Measurements from ENCODE around the gene PPP1R14B. TPM values are rescaled to one million over a fixed set of nuclear protein-coding genes. Genes with fewer than 3 reads are reported as not detected.

Gene PPP1R14B
- total RNA-seq (2022; extraction: Qiagen RNA extraction) = 249 to 383 TPM (median 346 TPM) in 5 replicates

GRCh38 chr11:64246871-64247728 lies at the start of gene PPP1R14B:
TSS of gene PPP1R14B (minus strand) at chr11:64246943. CDS start at chr11:64246673, 270 bp downstream.

GRCh38 chr11:64291262-64291751 lies 44.6 kb upstream of the PPP1R14B start, which contains the start of gene KCNK4:
TSS of gene KCNK4 (plus strand) at chr11:64291302. CDS start at chr11:64293019, 1,717 bp downstream.

GRCh38 chr11:64284962-64285884 lies 38.5 kb upstream of the PPP1R14B start, which contains the start of gene GPR137:
TSS of gene GPR137 (plus strand) at chr11:64285848. CDS start at chr11:64286525, 677 bp downstream.

GRCh38 chr11:64284048-64284961 lies 37.6 kb upstream of the PPP1R14B start, which contains the start of gene BAD:
TSS of gene BAD (minus strand) at chr11:64284665. CDS start at chr11:64284368, 297 bp downstream.

GRCh38 chr11:64251016-64251752 lies 4.4 kb upstream of the PPP1R14B start, which contains the start of gene PLCB3:
TSS of gene PLCB3 (plus strand) at chr11:64251530. CDS start at chr11:64251650, 120 bp downstream.

GRCh38 chr11:64240435-64241240 lies 6.1 kb downstream of the PPP1R14B start, which contains the start of gene FKBP2:
TSS of gene FKBP2 (plus strand) at chr11:64241095. CDS start at chr11:64242388, 1,293 bp downstream.

GRCh38 chr11:64233913-64234586 lies 12.7 kb downstream of the PPP1R14B start, which contains the start of gene VEGFB:
TSS of gene VEGFB (plus strand) at chr11:64234584. CDS start at chr11:64234834, 250 bp downstream.

GRCh38 chr11:64230171-64230984 lies 16.4 kb downstream of the PPP1R14B start, which contains the start of gene DNAJC4:
TSS of gene DNAJC4 (plus strand) at chr11:64230548. CDS start at chr11:64230855, 307 bp downstream.

GRCh38 chr11:64225608-64226506 lies 20.9 kb downstream of the PPP1R14B start, which contains the start of the genes NUDT22 and TRPT1:
TSS of gene NUDT22 (plus strand) at chr11:64226274. CDS start at chr11:64226653, 379 bp downstream.
TSS of gene TRPT1 (minus strand) at chr11:64226186. CDS start at chr11:64225860, 326 bp downstream.

GRCh38 chr11:64206457-64207255 lies 40.1 kb downstream of the PPP1R14B start, which contains the start of gene FERMT3:
TSS of gene FERMT3 (plus strand) at chr11:64206721. CDS start at chr11:64207365, 644 bp downstream.

Other genes with a start within 250 kb of the PPP1R14B start
- gene FLRT1, start 211.0 kb downstream of the PPP1R14B start, total RNA-seq (2022; extraction: Qiagen RNA extraction) = 0.04 to 0.08 TPM (median 0.05 TPM) in 5 replicates
- gene MACROD1, start 80.8 kb downstream of the PPP1R14B start, total RNA-seq (2022; extraction: Qiagen RNA extraction) = 10.6 to 15.5 TPM (median 12.9 TPM) in 5 replicates
- 241 to 263 TPM (median 255 TPM) in 5 replicates for gene STIP1, start 60.8 kb downstream of the PPP1R14B start, total RNA-seq (2022; extraction: Qiagen RNA extraction)
- 0.82 to 2.2 TPM (median 1.4 TPM) in 5 replicates for gene FERMT3, start 40.2 kb downstream of the PPP1R14B start, total RNA-seq (2022; extraction: Qiagen RNA extraction)
- 19.2 to 21.6 TPM (median 19.8 TPM) in 5 replicates for gene TRPT1, start 20.8 kb downstream of the PPP1R14B start, total RNA-seq (2022; extraction: Qiagen RNA extraction)
- gene NUDT22, start 20.7 kb downstream of the PPP1R14B start, total RNA-seq (2022; extraction: Qiagen RNA extraction) = 27.2 to 38.2 TPM (median 36.9 TPM) in 5 replicates
- gene DNAJC4, start 16.4 kb downstream of the PPP1R14B start, total RNA-seq (2022; extraction: Qiagen RNA extraction) = 18.9 to 23.0 TPM (median 21.0 TPM) in 5 replicates
- 37.8 to 48.7 TPM (median 47.0 TPM) in 5 replicates for gene VEGFB, start 12.4 kb downstream of the PPP1R14B start, total RNA-seq (2022; extraction: Qiagen RNA extraction)
- 129 to 148 TPM (median 140 TPM) in 5 replicates for gene FKBP2, start 5.8 kb downstream of the PPP1R14B start, total RNA-seq (2022; extraction: Qiagen RNA extraction)
- gene PLCB3, start 4.6 kb upstream of the PPP1R14B start, total RNA-seq (2022; extraction: Qiagen RNA extraction) = 14.4 to 23.7 TPM (median 20.5 TPM) in 5 replicates
- 74.7 to 87.8 TPM (median 85.4 TPM) in 5 replicates for gene BAD, start 37.7 kb upstream of the PPP1R14B start, total RNA-seq (2022; extraction: Qiagen RNA extraction)
- 24.6 to 53.9 TPM (median 47.7 TPM) in 5 replicates for gene GPR137, start 38.9 kb upstream of the PPP1R14B start, total RNA-seq (2022; extraction: Qiagen RNA extraction)
- 0.11 TPM in 2 of 5 replicates, not detected in the others for gene KCNK4, start 44.4 kb upstream of the PPP1R14B start, total RNA-seq (2022; extraction: Qiagen RNA extraction)
- 2.0 to 3.9 TPM (median 2.9 TPM) in 5 replicates for gene CATSPERZ, start 53.4 kb upstream of the PPP1R14B start, total RNA-seq (2022; extraction: Qiagen RNA extraction)
- gene ESRRA, start 58.6 kb upstream of the PPP1R14B start, total RNA-seq (2022; extraction: Qiagen RNA extraction) = 37.1 to 49.9 TPM (median 47.3 TPM) in 5 replicates
- 367 to 421 TPM (median 395 TPM) in 5 replicates for gene TRMT112, start 70.6 kb upstream of the PPP1R14B start, total RNA-seq (2022; extraction: Qiagen RNA extraction)
- 405 to 485 TPM (median 456 TPM) in 5 replicates for gene PRDX5, start 71.2 kb upstream of the PPP1R14B start, total RNA-seq (2022; extraction: Qiagen RNA extraction)
- gene CCDC88B, start 93.3 kb upstream of the PPP1R14B start, total RNA-seq (2022; extraction: Qiagen RNA extraction) = 7.0 to 9.9 TPM (median 8.7 TPM) in 5 replicates
- 45.5 to 63.6 TPM (median 60.8 TPM) in 5 replicates for gene RPS6KA4, start 112.2 kb upstream of the PPP1R14B start, total RNA-seq (2022; extraction: Qiagen RNA extraction)

Data from A549 treated with dexamethasone at 1 μM for 4 hours (cell line).